ENCODE data around the gene HDLBP.

HDLBP gene

GRCh38 chr2:241227594-241227993 is 87.9 kb downstream of the HDLBP start:
- DNase-seq = no peak

- no peak for DNase-seq
These were observed 88.5 kb downstream of the HDLBP start for GRCh38 chr2:241226723-241227572.

- no peak for DNase-seq
These were observed 89.5 kb downstream of the HDLBP start for GRCh38 chr2:241225983-241226382.

DNA sequence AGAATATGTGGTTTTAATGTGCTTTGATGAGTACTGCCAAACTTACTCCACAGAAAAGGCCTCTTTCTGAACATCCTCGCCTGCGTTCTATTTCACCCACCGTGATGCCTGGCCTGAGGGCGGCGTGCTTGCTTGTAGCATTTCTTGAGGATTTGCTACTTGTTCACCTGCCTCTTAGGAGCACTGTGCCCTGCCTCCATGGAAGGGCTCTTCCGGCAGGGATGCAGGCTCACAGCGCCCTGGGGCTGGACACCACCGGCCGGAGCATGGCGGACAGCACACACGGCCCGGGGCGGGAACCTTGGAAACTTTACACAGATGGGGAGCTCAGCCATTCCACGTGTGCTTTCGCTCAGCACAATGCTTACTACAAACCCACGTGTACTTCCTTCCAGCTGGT is 89.9 kb downstream of the HDLBP start:
- no peak for DNase-seq

GRCh38 chr2:241224851-241225438 is 90.5 kb downstream of the HDLBP start:
- no peak for DNase-seq

GRCh38 chr2:241224018-241224850 is 91.2 kb downstream of the HDLBP start:
- DNase-seq = peak in 1 of 2 donors; percentile 60

GRCh38 chr2:241223211-241224017 is 92.1 kb downstream of the HDLBP start:
- peak in 1 of 2 donors; percentile 10 for DNase-seq

DNA sequence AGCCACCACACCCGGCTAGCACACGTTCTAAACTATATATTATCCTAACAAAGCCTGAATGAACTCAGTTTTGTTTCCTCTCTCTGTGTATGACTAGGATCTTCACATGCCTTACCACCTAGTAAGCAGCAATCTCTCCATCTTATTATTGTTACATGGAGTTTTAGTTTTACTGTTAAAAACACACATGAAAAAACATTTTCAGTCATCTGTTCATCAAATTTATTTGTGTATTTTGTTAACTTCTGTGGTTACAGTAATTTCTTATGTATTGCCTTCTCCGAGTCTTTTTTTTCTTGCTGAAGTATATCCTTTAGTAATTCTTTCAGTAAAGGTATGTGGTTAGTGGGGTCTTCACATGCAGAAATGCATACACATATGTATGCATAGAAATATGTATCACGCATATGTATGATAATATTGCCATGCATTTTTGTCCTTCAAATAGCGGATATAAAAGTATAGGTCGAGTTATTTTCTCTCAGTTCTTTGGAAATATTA is 95.6 kb downstream of the HDLBP start:
- no peak for DNase-seq

GRCh38 chr2:241219030-241219382 is 96.5 kb downstream of the HDLBP start:
- no peak for DNase-seq

GRCh38 chr2:241218131-241219029 is 97.1 kb downstream of the HDLBP start:
- DNase-seq = peak; percentile 42 to 69

DNA sequence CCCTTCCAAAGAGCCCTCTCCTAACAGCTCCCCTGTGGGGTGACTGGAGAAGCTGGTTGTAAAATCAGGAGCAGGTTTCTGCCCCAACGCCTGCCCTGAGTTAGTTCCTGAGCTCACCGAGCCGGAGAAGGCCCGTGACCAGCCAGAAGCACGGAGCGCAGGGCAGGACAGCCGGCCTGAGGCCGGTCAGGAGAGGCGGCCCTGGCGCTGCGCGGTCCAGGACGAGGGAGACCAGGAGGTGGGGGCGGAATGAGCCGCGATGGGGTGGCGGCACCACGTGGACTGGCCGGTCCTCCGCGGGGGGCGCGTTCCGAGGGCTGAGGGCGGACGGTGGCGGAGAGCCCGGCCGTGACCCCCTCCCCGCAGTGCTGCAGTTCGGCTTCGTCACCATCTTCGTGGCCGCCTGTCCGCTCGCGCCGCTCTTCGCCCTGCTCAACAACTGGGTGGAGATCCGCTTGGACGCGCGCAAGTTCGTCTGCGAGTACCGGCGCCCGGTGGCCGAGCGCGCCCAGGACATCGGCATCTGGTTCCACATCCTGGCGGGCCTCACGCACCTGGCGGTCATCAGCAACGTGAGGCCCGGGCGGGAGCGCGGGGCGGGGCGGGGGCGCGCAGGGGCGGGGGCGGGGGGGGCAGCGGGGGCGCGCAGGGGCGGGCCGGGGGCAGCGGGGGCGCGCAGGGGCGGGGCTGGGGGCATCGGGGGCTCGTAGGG is 98.0 kb downstream of the HDLBP start:
- peak; percentile 18 to 54 for DNase-seq

DNA sequence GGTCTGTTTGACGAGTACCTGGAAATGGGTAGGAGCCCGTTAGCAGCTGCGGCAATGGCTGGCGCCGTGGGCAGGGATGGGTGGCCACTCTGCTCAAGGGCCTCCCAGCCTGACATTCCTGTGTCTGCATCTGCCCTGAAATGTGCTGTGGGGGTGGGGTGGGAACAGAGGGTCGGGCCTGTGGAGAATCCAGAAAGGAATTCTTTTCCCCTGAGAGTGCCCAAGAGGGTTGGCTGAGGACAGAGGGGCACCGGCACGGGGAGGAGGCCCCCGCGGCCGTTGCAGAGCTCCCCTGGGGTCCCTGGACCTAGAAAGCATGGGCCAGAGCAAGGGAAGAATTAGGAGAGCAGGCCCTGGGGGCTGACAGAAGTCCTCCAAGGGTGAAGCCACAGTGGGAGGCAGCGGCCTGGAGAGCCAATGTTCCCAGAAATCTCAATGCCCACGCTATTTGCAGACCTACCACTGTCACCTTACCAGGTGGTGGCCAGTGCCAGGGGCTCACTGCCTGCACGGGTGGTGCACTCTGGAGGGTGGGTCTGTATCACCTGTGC is 99.2 kb downstream of the HDLBP start:
- DNase-seq = no peak

- DNase-seq = no peak
These were observed 100.1 kb downstream of the HDLBP start for GRCh38 chr2:241215421-241215820.

GRCh38 chr2:241214766-241215165 is 100.7 kb downstream of the HDLBP start:
- no peak for DNase-seq

GRCh38 chr2:241214209-241214608 is 101.3 kb downstream of the HDLBP start:
- DNase-seq = no peak

DNA sequence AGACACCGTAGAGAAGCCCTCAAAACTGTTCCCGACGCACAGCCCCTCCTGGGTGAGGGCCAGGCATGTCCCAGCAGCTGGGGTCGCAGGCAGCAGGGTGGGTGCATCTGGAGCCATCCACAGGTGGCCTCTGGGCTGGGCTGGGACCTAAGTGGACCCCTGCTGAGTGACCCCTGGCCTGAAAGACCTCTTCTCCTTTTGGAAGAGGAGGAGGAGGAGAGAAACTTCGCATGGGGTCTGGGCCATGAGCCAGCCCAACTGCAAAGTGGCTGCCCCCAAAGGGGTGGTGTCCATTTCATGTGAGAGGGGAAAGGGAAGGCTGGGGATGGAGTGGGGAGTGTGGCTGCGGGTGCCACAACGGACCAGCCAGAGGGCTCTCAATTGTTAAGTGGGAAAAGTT is 101.9 kb downstream of the HDLBP start:
- no peak for DNase-seq

GRCh38 chr2:241213041-241213440 is 102.4 kb downstream of the HDLBP start:
- DNase-seq = no peak

GRCh38 chr2:241211276-241211675 is 104.2 kb downstream of the HDLBP start:
- no peak for DNase-seq

GRCh38 chr2:241209271-241209670 is 106.2 kb downstream of the HDLBP start:
- no peak for DNase-seq

DNA sequence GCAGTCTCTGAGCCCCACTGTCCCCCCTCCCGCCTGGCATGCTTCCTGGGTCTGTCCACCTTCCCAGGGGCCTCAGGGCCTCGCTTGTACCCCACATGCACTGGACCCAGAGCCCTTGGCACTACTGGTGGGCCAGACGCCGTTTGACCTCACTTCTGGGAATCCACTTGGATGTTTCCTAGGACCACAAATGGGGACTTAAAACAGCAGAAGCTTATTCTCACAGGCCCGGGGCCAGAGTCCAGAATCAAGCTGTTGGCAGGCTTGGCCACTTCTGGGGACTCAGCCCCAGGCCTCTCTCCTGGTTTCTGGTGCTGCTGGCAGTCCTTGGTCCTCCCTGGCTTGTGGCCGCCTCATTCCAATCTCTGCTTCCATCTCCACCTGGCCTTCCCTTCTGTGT is 107.4 kb downstream of the HDLBP start:
- DNase-seq = no peak
